Right renal pelvis (tissue), 4 donors: ENCODE results near the gene MCCC1. TPM values are rescaled to one million over a fixed set of nuclear protein-coding genes. Genes with fewer than 3 reads are reported as not detected.
"Not testable (repeated sequence)": the region's sequence is repeated elsewhere in the genome, so short reads cannot be mapped to it uniquely, and the experiment has no call there.

ENCODE experiments used
- DNase-seq, 4 donors: peaks; one replicate each; pipeline ENCODE4 v3.0.0-alpha.2; 2013; ENCODE audit warnings: low read depth in 4 of 4, low spot score in 3 of 4, missing footprints in 1 of 4
- polyA plus RNA-seq, 4 donors: library from polyadenylated mRNA; unstranded; fragments of 120-200 nt; gene quantifications; one replicate each; pipeline ENCODE4 v1.2.1, GENCODE V29; 2013; ENCODE audit not compliant: insufficient read length in 4 of 4

MCCC1 gene
- polyA plus RNA-seq, 4 donors, result 55.4 to 70.6 (median 62.0) TPM

DNA sequence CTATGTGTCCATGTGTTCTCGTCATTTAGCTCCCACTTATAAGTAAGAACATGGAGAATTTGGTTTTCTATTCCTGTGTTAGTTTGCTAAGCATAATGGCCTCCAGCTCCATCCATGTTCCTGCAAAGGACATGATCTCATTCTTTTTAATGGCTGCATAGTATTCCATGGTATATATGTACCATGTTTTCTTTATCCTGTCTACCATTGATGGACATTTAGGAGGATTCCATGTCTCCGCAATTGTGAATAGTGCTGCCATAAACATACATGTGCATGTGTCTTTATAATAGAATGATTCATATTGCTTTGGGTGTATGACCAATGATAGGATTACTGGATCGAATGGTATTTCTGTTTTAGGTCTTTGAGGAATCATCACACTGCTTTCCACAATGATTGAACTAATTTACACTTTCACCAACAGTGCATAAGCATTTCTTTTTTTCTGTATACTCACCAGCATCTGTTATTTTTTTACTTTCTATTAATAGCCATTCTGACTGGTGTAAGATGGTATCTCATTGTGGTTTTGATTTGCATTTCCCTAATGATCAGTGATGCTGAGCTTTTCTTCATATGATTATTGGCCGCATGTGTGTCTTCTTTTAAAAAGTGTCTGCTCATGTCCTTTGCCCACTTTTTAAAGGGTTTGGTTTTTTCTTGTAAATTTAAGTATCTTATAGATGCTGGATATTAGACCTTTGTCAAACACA lies 105.7 kb downstream of the MCCC1 start:
- not testable (repeated sequence) for DNase-seq

DNA sequence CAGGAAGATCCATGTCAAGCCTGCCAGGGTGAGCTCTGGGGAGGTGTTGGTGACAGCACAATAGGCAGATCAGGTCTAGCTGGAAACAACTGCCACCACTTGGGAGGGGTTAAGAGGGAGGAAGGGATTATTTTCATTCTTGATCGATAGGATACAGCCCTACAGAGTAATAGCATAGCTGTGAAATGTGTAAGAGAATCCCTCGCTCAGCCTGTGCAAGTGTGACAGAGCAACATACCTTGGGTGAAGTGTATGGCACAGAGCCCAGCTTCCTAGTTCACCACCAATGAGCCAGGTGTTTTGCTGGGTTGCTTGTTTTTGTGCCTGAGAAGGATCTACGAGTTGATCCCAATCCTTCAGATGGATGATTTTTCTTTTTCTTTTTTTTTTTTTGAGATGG lies 109.7 kb downstream of the MCCC1 start:
- no peak for DNase-seq

GRCh38 chr3:182986021-182986420 lies 113.3 kb downstream of the MCCC1 start:
- DNase-seq, result no peak

- DNase-seq, result no peak
These were observed 115.4 kb downstream of the MCCC1 start for GRCh38 chr3:182983876-182984275.

DNA sequence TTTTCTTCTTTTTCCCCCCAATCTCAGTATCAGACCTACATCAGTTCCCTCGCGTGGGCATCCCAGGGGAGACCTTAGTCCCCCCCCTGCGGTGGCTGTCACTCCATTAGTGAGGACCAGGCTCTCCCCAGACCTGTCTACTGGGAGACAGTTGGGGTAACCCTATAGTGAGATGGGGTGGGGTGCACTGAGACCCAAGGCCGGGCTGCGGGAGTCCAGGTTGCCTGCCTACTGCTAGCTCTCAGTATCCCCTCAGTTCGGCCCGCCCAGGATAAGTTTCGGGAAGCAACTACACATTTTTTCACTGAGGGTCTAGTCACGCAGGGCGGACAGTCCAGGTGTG lies 118.3 kb downstream of the MCCC1 start:
- DNase-seq, result no peak

DNA sequence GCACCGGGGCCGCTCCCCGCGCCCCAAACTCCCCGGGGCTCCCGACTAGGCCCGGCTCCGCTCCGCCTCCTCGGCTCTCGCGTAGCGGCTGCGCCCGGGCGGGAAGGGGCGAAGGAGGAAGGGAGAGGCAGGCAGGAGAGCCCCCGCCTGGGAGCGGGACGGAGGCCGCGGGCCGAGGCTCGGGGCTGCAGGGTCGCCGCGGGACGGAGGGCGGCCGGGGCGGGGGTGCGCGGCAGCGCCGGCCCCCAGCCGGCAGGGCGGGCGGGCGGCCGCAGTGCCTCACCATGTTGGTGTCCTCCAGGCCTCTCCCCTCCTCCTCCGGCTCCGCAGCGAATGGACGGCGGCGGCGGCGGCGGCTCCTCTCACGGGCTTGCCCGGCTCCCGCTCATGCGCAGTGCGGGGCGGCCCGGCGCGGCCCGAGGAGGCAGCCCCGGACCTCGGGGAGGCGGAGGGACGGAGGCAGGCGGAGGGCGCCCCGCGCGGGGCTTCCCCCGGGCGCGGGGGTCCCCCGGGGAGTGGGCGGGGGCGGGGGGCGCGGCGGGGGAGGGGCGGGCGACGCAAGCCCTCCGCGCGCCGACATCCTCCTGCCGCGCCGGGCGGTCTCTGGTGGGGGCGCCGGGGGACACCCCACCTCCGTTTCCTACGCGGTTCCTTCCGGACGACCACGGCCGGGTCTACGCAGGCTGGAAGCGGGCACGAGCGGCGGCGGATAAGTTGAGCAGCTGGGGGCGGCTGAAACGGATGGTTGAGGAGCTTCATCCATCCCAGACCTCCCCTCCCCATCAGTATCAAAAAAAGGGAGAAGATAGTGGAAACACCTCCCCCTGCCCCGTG lies 118.9 kb downstream of the MCCC1 start, which contains the start of gene DCUN1D1:
DCUN1D1 (minus strand) TSS at position 335 of the 834 bp plus-strand sequence; CDS start at position 286, 49 bp downstream.
- peak in 3 of 4 donors; percentile 61 to 73 (median 64) for DNase-seq

- DNase-seq, result no peak
These were observed 119.6 kb downstream of the MCCC1 start for GRCh38 chr3:182979674-182980191.

DNA sequence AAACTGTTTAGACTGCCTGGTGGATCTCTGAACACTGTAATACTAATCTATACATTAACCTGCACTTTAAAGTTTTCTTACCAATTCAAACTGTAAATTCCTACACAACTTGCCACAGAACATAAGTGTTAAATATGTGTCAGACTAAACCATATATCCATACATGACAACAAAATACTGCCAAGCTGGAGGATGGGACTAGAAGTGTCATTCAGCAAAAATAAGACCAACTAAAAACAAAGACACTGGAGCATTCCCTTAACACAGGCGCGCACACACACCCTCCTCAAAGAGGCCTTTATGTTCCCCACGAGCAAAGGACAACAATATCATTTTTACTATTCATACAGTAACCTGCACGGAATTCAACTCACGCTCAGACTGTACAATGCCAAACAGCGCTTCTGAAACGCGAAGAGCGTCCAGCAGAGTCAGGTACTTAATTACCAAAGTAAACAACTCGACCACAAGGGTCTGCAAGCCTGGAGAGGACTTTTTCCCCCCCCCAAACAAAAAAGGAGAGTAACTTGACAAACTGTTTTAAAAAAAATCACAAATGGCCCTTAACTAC lies 120.1 kb downstream of the MCCC1 start:
- DNase-seq, result no peak

GRCh38 chr3:182978387-182978786 lies 120.9 kb downstream of the MCCC1 start:
- DNase-seq, result no peak

GRCh38 chr3:182973047-182973446 lies 126.2 kb downstream of the MCCC1 start:
- no peak for DNase-seq

GRCh38 chr3:182972387-182972786 lies 126.9 kb downstream of the MCCC1 start:
- DNase-seq, result no peak

- no peak for DNase-seq
These were observed 127.7 kb downstream of the MCCC1 start for GRCh38 chr3:182971637-182972036.

- DNase-seq, result no peak
These were observed 128.4 kb downstream of the MCCC1 start for GRCh38 chr3:182970811-182971418.

- DNase-seq, result no peak
These were observed 129.4 kb downstream of the MCCC1 start for GRCh38 chr3:182969853-182970252.

DNA sequence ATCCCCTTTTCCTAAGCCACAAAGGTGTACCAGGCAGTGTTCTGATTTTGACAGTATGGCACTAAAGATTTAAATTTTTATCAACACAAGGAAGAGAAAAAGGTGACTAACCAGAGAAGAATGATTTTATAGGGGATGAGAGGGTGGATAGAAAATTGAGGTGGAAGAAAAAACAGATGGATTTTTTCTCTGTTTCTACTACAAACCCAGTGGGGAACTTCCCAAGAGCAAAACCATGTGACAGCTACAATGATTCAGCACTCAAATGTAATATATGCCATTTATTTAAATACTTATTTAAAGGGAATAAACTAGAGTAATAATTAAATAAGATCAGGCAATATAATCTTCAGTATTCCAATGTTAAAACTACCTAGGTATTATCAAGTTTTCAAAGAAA lies 130.0 kb downstream of the MCCC1 start:
- no peak for DNase-seq

- DNase-seq, result no peak
These were observed 131.8 kb downstream of the MCCC1 start for GRCh38 chr3:182967218-182968204.

DNA sequence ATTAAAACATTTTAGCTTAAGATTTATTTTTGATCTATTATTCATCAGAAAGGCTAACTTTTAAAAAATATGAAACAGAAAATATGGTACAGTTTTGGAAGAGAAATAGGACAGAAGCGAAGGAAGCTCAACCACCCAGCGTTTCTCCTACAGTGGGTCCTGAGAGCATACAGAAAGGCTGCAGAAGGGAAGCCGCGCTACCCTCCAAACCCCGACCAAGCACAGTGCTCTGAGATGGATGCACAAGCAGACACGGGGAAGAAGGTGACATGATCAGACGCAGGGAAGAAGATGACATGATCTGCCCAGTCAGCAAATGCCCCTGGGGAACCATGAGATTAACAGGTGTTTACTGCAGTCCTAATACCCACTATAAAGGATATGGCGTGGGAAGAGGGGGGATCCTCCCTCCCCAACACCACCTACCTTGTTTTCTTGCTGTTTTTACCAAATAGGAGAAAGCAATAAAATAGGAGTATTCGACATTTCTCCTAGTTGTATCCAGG lies 133.4 kb downstream of the MCCC1 start:
- no peak for DNase-seq
